Measurements from ENCODE around the gene GSG1L.

Gene GSG1L

DNA sequence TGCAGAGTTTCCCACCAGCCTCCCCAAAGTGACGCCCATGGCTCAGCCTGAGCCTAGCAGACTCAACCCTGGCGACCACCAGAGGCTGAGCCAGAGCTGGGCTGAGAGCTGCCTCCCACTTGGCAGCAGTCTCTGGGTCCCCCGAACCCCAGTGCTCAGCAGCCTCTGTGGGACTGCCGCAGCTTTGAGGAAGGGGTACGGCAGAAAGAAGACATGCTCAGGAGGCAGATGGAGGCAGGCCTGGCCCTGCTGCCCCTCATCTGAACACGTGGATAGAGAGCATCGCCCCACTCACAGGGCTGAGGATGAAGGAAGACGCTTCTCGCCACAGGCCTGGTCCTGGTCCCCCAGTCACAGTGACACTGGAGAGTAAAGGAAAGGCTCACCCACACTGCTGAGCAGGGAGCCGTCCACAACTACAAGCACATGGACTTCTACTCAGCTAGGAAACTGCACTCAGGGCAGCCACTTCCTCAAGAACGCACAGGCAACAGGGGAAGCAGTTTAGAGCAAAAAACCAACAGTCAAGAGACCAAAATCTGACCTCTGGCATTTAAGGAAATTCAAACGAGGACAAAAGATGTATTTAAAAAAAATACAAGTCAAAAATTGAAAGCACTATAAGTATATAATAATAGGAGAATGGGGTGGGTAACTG is 45.2 kb upstream of the GSG1L start:
- no peak for DNase-seq (ENCODE audit: extremely low spot score)
- CTCF ChIA-PET: interaction anchor here (0.5 kb wide), 1 partner anchor 110 kb away, joined by 4 read pairs; no protein-coding TSS in a partner anchor
- POLR2A ChIA-PET: no interaction called here
- no peak for TF ChIP-seq LEF1 (IDR thresholded peaks at IDR 0.05; ENCODE audit: borderline replicate concordance)
- TF ChIP-seq FOXA1 (IDR thresholded peaks at IDR 0.05): no peak
- TF ChIP-seq HDGF (IDR thresholded peaks at IDR 0.05; ENCODE audit: borderline replicate concordance): no peak
- no peak for TF ChIP-seq CTBP1 (IDR thresholded peaks at IDR 0.05; ENCODE audit: borderline replicate concordance)
- no peak for TF ChIP-seq NFRKB (IDR thresholded peaks at IDR 0.05)
- no peak for TF ChIP-seq SUZ12 (IDR thresholded peaks at IDR 0.05)
- TF ChIP-seq PKNOX1 (IDR thresholded peaks at IDR 0.05): no peak
- TF ChIP-seq ELF4 (IDR thresholded peaks at IDR 0.05): no peak
- TF ChIP-seq ARNT (IDR thresholded peaks at IDR 0.05): no peak
- no peak for TF ChIP-seq FOXM1 (IDR thresholded peaks at IDR 0.05; ENCODE audit: borderline replicate concordance)
- no peak for TF ChIP-seq SP1 (IDR thresholded peaks at IDR 0.05)
- no peak for TF ChIP-seq L3MBTL2 (conservative IDR thresholded peaks at IDR 0.05)
- TF ChIP-seq ZNF384 (IDR thresholded peaks at IDR 0.05): no peak
- no peak for TF ChIP-seq TARDBP (IDR thresholded peaks at IDR 0.05)
- TF ChIP-seq FOXK2 (IDR thresholded peaks at IDR 0.05): no peak
- no peak for TF ChIP-seq BHLHE40 (IDR thresholded peaks at IDR 0.05; ENCODE audit: borderline replicate concordance)

GRCh38 chr16:28107232-28107631 is 43.7 kb upstream of the GSG1L start:
- ChIA-PET CTCF (no interaction called here), POLR2A (no interaction called here)
- TF ChIP-seq TARDBP (IDR thresholded peaks at IDR 0.05): no peak
- no peak for TF ChIP-seq PKNOX1 (IDR thresholded peaks at IDR 0.05)
- no peak for TF ChIP-seq ELF4 (IDR thresholded peaks at IDR 0.05)
- TF ChIP-seq L3MBTL2 (conservative IDR thresholded peaks at IDR 0.05): no peak
- TF ChIP-seq ARNT (IDR thresholded peaks at IDR 0.05): no peak
- no peak for TF ChIP-seq LEF1 (IDR thresholded peaks at IDR 0.05; ENCODE audit: borderline replicate concordance)
- no peak for TF ChIP-seq SP1 (IDR thresholded peaks at IDR 0.05)
- no peak for TF ChIP-seq SUZ12 (IDR thresholded peaks at IDR 0.05)
- TF ChIP-seq FOXA1 (IDR thresholded peaks at IDR 0.05): no peak
- TF ChIP-seq FOXK2 (IDR thresholded peaks at IDR 0.05): no peak
- no peak for TF ChIP-seq NFRKB (IDR thresholded peaks at IDR 0.05)
- TF ChIP-seq HDGF (IDR thresholded peaks at IDR 0.05; ENCODE audit: borderline replicate concordance): no peak
- TF ChIP-seq BHLHE40 (IDR thresholded peaks at IDR 0.05; ENCODE audit: borderline replicate concordance): no peak
- TF ChIP-seq ZNF384 (IDR thresholded peaks at IDR 0.05): no peak
- TF ChIP-seq CTBP1 (IDR thresholded peaks at IDR 0.05; ENCODE audit: borderline replicate concordance): no peak
- no peak for TF ChIP-seq FOXM1 (IDR thresholded peaks at IDR 0.05; ENCODE audit: borderline replicate concordance)
- DNase-seq (ENCODE audit: extremely low spot score): no peak

DNA sequence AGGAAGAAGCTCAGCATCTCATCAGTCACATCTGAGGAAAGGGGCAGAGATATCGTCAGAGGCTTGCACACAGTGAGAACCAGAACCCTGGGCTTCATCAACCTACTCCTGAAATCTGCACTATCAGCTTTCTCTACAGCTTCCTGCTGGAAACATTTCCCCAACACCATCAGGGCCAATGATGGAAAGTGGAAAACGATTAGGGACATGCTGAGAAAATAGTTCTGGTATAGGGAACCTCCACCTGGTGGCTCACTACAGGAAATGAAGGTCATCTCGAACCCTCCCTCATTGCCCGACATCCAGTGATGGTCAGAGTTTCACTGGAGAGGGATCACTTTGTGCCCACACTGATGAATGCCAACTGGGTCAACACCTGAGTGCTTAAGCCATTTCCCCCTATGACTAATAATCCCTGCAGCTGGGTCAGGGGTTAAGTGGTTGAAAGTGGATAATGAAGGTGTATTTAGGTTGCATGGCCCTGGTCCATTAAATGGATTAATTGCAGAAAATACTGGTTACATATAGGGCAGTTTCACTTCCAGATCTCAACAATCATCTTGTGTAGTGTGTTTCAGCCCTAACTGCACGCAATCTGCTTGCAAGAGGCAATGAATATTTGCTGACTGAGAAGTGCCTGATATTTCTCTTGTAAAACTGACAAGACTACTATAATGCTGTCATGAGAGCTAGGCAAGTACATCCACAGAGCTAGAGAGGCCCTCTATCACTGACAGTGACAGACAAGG is 43.1 kb upstream of the GSG1L start:
- TF ChIP-seq BHLHE40 (IDR thresholded peaks at IDR 0.05; ENCODE audit: borderline replicate concordance) (no peak), TARDBP (IDR thresholded peaks at IDR 0.05) (no peak), ZNF384 (IDR thresholded peaks at IDR 0.05) (no peak), LEF1 (IDR thresholded peaks at IDR 0.05; ENCODE audit: borderline replicate concordance) (no peak), HDGF (IDR thresholded peaks at IDR 0.05; ENCODE audit: borderline replicate concordance) (no peak), SP1 (IDR thresholded peaks at IDR 0.05) (no peak), ELF4 (IDR thresholded peaks at IDR 0.05) (no peak), NFRKB (IDR thresholded peaks at IDR 0.05) (no peak), FOXM1 (IDR thresholded peaks at IDR 0.05; ENCODE audit: borderline replicate concordance) (no peak), SUZ12 (IDR thresholded peaks at IDR 0.05) (no peak), PKNOX1 (IDR thresholded peaks at IDR 0.05) (no peak), FOXK2 (IDR thresholded peaks at IDR 0.05) (no peak), FOXA1 (IDR thresholded peaks at IDR 0.05) (no peak)
- ChIA-PET CTCF (no interaction called here), POLR2A (no interaction called here)
- DNase-seq (ENCODE audit: extremely low spot score): no peak

DNA sequence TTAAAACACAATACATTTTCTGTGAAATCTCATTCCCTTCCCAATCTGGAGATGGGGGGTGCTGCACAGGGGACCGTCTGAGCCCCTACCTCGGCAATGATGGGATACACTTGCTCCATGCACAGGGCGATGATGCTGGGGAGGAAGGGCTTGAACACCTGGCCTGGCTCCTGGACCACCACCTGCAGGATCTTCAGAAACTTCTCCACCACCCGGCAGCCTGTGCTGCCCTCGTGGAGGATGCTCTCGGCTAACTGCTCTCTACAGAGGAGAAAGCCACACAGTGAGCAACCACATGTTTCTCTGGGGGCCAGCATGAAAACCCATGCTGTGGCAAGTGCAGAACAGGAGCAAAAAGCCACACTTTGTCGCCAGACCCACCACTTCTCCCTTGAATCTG is 42.4 kb upstream of the GSG1L start:
- ChIA-PET POLR2A (no interaction called here), CTCF (no interaction called here)
- DNase-seq (ENCODE audit: extremely low spot score): no peak
- no peak for TF ChIP-seq ZNF384 (IDR thresholded peaks at IDR 0.05)
- no peak for TF ChIP-seq BHLHE40 (IDR thresholded peaks at IDR 0.05; ENCODE audit: borderline replicate concordance)
- TF ChIP-seq HDGF (IDR thresholded peaks at IDR 0.05; ENCODE audit: borderline replicate concordance): no peak
- TF ChIP-seq ARNT (IDR thresholded peaks at IDR 0.05): no peak
- TF ChIP-seq PKNOX1 (IDR thresholded peaks at IDR 0.05): no peak
- no peak for TF ChIP-seq ELF4 (IDR thresholded peaks at IDR 0.05)
- TF ChIP-seq FOXM1 (IDR thresholded peaks at IDR 0.05; ENCODE audit: borderline replicate concordance): no peak
- no peak for TF ChIP-seq SP1 (IDR thresholded peaks at IDR 0.05)
- TF ChIP-seq FOXK2 (IDR thresholded peaks at IDR 0.05): no peak
- TF ChIP-seq LEF1 (IDR thresholded peaks at IDR 0.05; ENCODE audit: borderline replicate concordance): no peak
- TF ChIP-seq CTBP1 (IDR thresholded peaks at IDR 0.05; ENCODE audit: borderline replicate concordance): no peak
- TF ChIP-seq SUZ12 (IDR thresholded peaks at IDR 0.05): no peak
- TF ChIP-seq FOXA1 (IDR thresholded peaks at IDR 0.05): no peak
- TF ChIP-seq L3MBTL2 (conservative IDR thresholded peaks at IDR 0.05): no peak
- no peak for TF ChIP-seq NFRKB (IDR thresholded peaks at IDR 0.05)
- TF ChIP-seq TARDBP (IDR thresholded peaks at IDR 0.05): no peak

- no peak for TF ChIP-seq CTBP1 (IDR thresholded peaks at IDR 0.05; ENCODE audit: borderline replicate concordance)
- no peak for TF ChIP-seq FOXA1 (IDR thresholded peaks at IDR 0.05)
- TF ChIP-seq BHLHE40 (IDR thresholded peaks at IDR 0.05; ENCODE audit: borderline replicate concordance): no peak
- TF ChIP-seq NFRKB (IDR thresholded peaks at IDR 0.05): no peak
- no peak for TF ChIP-seq TARDBP (IDR thresholded peaks at IDR 0.05)
- TF ChIP-seq ZNF384 (IDR thresholded peaks at IDR 0.05): no peak
- TF ChIP-seq L3MBTL2 (conservative IDR thresholded peaks at IDR 0.05): no peak
- TF ChIP-seq LEF1 (IDR thresholded peaks at IDR 0.05; ENCODE audit: borderline replicate concordance): no peak
- no peak for TF ChIP-seq SUZ12 (IDR thresholded peaks at IDR 0.05)
- TF ChIP-seq HDGF (IDR thresholded peaks at IDR 0.05; ENCODE audit: borderline replicate concordance): no peak
- no peak for TF ChIP-seq FOXK2 (IDR thresholded peaks at IDR 0.05)
- TF ChIP-seq FOXM1 (IDR thresholded peaks at IDR 0.05; ENCODE audit: borderline replicate concordance): no peak
- no peak for TF ChIP-seq ELF4 (IDR thresholded peaks at IDR 0.05)
- ChIA-PET POLR2A (no interaction called here), CTCF (no interaction called here)
- no peak for DNase-seq (ENCODE audit: extremely low spot score)
Measured at GRCh38 chr16:28105297-28105696, 41.8 kb upstream of the GSG1L start.
